ENCODE results near the gene CST7.

DNA sequence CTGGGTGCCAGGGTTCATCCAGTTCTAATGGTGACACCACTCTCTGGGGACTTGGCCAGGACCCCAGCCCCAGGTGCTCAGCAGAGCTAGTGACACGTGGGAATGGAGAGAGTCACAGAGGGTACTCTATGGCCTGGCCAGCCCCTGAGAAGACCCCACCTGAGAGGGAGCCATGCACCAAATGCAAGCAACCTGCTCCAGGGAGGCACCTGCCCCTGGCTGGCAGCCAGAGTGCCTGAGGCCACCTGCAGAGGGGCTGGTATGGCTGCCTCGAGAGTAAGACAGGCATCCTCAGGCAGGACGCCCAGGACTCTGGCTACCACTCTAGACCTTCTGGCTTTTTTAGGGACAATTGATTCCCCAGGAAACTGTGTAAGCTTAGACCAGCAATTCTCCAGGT, 38.6 kb upstream of the CST7 start:
- TF ChIP-seq, protein P1, sequence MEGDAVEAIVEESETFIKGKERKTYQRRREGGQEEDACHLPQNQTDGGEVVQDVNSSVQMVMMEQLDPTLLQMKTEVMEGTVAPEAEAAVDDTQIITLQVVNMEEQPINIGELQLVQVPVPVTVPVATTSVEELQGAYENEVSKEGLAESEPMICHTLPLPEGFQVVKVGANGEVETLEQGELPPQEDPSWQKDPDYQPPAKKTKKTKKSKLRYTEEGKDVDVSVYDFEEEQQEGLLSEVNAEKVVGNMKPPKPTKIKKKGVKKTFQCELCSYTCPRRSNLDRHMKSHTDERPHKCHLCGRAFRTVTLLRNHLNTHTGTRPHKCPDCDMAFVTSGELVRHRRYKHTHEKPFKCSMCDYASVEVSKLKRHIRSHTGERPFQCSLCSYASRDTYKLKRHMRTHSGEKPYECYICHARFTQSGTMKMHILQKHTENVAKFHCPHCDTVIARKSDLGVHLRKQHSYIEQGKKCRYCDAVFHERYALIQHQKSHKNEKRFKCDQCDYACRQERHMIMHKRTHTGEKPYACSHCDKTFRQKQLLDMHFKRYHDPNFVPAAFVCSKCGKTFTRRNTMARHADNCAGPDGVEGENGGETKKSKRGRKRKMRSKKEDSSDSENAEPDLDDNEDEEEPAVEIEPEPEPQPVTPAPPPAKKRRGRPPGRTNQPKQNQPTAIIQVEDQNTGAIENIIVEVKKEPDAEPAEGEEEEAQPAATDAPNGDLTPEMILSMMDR (IDR thresholded peaks at IDR 0.05; ENCODE audit: borderline replicate concordance, extremely low read depth, low read length, poor library complexity, severe bottlenecking) = no peak
- no peak for TF ChIP-seq EZH2 (IDR thresholded peaks at IDR 0.05; ENCODE audit: borderline replicate concordance, low read depth, low read length, severe bottlenecking)

All from DND-41 (cell line).